ENCODE results near the gene VPS51.

Gene VPS51

GRCh38 chr11:65134240-65134951, 38.4 kb downstream of the VPS51 start, which contains the start of gene SYVN1:
Gene SYVN1 (minus strand): TSS chr11:65134519. CDS start chr11:65133601, 918 bp downstream.
- peak within 1 kb of the TSS; percentile 91 for H2AFZ ChIP-seq
- H3K9me3 ChIP-seq (ENCODE audit: control insufficient read depth, low read length), result no peaks in the 10 kb centered on the region
- no peaks in the 10 kb centered on the region for H3K27me3 ChIP-seq (ENCODE audit: control insufficient read depth, insufficient read depth, low read length)
- H3K4me3 ChIP-seq (ENCODE audit: low read depth, low read length), result peak within 1 kb of the TSS; percentile 92
- peak within 1 kb of the TSS; percentile 93 for H3K9ac ChIP-seq
- H3K27ac ChIP-seq, result peak within 1 kb of the TSS; percentile 100
- H3K4me2 ChIP-seq (ENCODE audit: low read length), result peak within 1 kb of the TSS; percentile 96
- no peaks in the 10 kb centered on the region for H3K36me3 ChIP-seq (ENCODE audit: control insufficient read depth, insufficient read depth, low read length)
- no peak for TF ChIP-seq CTCF (IDR thresholded peaks at IDR 0.05)
- peaks cover 10% of the 10 kb centered on the region for H3K79me2 ChIP-seq
- peaks cover 2% of the 10 kb centered on the region for H3K4me1 ChIP-seq

- Histone ChIP-seq H3K79me2 (peaks cover 10% of the 10 kb centered on the region), H3K4me1 (peaks cover 2% of the 10 kb centered on the region), H3K4me3 (ENCODE audit: low read depth, low read length) (peak overlapping the region; percentile 92), H2AFZ (peak overlapping the region; percentile 91), H3K9me3 (ENCODE audit: control insufficient read depth, low read length) (no peaks in the 10 kb centered on the region), H3K27me3 (ENCODE audit: control insufficient read depth, insufficient read depth, low read length) (no peaks in the 10 kb centered on the region), H3K9ac (peak overlapping the region; percentile 93), H3K36me3 (ENCODE audit: control insufficient read depth, insufficient read depth, low read length) (no peaks in the 10 kb centered on the region), H3K4me2 (ENCODE audit: low read length) (peak overlapping the region; percentile 96), H3K27ac (peak overlapping the region; percentile 100)
- TF ChIP-seq CTCF (IDR thresholded peaks at IDR 0.05), result no peak
These were observed 39.1 kb downstream of the VPS51 start for GRCh38 chr11:65134952-65135632.

GRCh38 chr11:65135633-65136145, 39.7 kb downstream of the VPS51 start:
- H3K79me2 ChIP-seq, result peaks cover 10% of the 10 kb centered on the region
- H2AFZ ChIP-seq, result peak overlapping the region; percentile 91
- H3K27me3 ChIP-seq (ENCODE audit: control insufficient read depth, insufficient read depth, low read length), result no peaks in the 10 kb centered on the region
- H3K36me3 ChIP-seq (ENCODE audit: control insufficient read depth, insufficient read depth, low read length), result no peaks in the 10 kb centered on the region
- H3K4me1 ChIP-seq, result peaks cover 2% of the 10 kb centered on the region
- no peak overlapping the region for H3K9ac ChIP-seq
- peak overlapping the region; percentile 100 for H3K27ac ChIP-seq
- H3K4me2 ChIP-seq (ENCODE audit: low read length), result peak overlapping the region; percentile 96
- no peaks in the 10 kb centered on the region for H3K9me3 ChIP-seq (ENCODE audit: control insufficient read depth, low read length)
- H3K4me3 ChIP-seq (ENCODE audit: low read depth, low read length), result peak overlapping the region; percentile 92
- TF ChIP-seq CTCF (IDR thresholded peaks at IDR 0.05), result no peak

GRCh38 chr11:65136515-65137096, 40.6 kb downstream of the VPS51 start:
- no peaks in the 10 kb centered on the region for H3K9me3 ChIP-seq (ENCODE audit: control insufficient read depth, low read length)
- no peak for TF ChIP-seq CTCF (IDR thresholded peaks at IDR 0.05)
- no peaks in the 10 kb centered on the region for H3K27me3 ChIP-seq (ENCODE audit: control insufficient read depth, insufficient read depth, low read length)
- no peaks in the 10 kb centered on the region for H3K36me3 ChIP-seq (ENCODE audit: control insufficient read depth, insufficient read depth, low read length)
- no peak overlapping the region for H3K9ac ChIP-seq
- H2AFZ ChIP-seq, result no peak overlapping the region
- no peak overlapping the region for H3K4me3 ChIP-seq (ENCODE audit: low read depth, low read length)
- H3K4me1 ChIP-seq, result peaks cover 2% of the 10 kb centered on the region
- peaks cover 10% of the 10 kb centered on the region for H3K79me2 ChIP-seq
- H3K4me2 ChIP-seq (ENCODE audit: low read length), result no peak overlapping the region
- no peak overlapping the region for H3K27ac ChIP-seq
